Suppressor macrophage treated with lipopolysaccharide for 4 hours (primary cell): ENCODE data around the gene CSF1R.
"Not testable (repeated sequence)": the region's sequence is repeated elsewhere in the genome, so short reads cannot be mapped to it uniquely, and the experiment has no call there.

ENCODE experiments used
- DNase-seq: peaks from one replicate; pipeline ENCODE4 v3.0.0-alpha.2; 2020

CSF1R gene

DNA sequence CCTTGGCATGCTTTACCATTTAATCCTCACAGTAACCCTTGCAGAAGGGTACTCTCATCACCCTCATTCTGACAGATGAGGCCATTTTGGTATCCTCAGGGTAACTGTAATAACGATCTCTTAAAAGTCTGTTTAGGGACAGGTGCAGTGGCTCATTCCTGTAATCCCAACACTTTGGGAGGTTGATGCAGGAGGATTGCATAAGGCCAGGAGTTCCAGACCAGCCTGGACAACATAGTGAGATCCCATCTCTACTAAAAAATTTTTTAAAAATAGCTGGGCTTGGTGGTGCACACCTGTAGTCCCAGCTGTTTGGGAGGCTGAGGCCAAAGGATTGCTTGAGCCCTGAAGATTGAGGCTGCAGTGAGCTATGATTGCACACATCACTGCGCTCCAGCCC is 31.8 kb downstream of the CSF1R start:
- no peak for DNase-seq

- DNase-seq, result no peak
Observed at GRCh38 chr5:150053713-150054392, 32.5 kb downstream of the CSF1R start.

GRCh38 chr5:150052956-150053712 is 33.2 kb downstream of the CSF1R start:
- peak; percentile 86 for DNase-seq

DNA sequence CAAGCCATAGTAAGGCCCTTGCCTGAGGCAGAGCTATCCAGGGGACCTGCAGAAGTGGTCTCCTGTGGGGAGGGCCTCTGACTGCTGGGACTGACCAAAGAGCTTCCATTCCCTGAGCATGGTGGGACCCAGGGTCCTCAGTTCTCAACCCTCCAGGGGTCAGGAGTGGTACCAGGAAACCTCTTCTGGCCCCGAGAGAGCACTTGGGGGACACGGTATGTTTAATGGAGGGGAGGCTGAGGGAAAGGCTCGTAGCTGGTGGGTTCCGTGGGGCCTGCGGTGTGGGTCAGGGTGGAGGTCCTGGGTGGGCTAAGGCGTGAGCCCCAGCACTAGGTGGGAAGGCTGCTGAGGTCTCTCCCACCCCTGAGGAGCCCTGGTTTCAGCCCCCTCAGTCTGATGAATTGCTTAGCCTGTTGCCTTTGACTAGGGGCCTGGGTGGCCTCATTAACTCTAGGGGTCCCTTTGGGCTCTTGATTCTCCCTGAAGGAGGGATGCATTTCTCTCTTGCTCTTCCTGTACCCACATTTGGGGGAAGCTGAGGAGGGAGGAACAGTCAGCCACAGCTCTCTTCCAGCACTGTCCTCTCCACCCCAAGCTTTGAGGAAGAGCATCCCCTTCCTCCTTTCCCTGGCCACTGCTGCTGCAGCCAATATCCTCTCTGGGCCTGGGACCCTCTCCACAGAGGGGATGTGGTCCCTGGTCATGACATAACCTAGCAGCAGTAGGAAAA is 34.0 kb downstream of the CSF1R start:
- no peak for DNase-seq

GRCh38 chr5:150051657-150052195 is 34.6 kb downstream of the CSF1R start:
- no peak for DNase-seq

DNA sequence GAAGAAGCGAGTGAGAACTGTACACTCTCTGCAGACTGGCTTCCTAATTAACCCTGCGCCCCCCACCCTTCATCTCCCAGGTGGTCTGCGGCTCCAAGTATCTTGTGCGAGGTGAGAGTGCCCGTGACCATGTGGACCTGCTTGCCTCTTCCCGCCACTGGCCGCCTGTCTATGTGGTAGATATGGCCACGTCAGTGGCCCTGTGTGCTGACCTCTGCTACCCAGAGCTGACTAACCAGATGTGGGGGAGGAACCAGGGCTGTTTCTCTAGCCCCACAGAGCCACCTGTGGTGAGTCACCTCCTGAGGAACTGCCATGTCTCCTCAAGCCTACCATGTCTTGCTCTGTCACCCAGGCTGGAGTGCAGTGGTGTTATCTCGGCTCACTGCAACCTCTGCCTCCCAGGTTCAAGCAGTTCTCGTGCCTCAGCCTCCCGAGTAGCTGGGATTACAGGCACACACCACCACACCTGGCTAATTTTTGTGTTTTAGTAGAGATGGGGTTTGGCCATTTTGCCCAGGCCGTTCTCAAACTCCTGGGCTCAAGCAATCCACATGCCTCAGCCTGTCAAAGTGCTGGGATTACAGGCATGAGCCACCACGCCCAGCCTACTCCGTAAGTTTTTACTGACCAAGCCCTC is 36.1 kb downstream of the CSF1R start:
- DNase-seq, result peak; percentile 48

- DNase-seq, result no peak
Observed at GRCh38 chr5:150046031-150046430, 40.3 kb downstream of the CSF1R start.

GRCh38 chr5:150045549-150045948 is 40.8 kb downstream of the CSF1R start:
- DNase-seq, result no peak

DNA sequence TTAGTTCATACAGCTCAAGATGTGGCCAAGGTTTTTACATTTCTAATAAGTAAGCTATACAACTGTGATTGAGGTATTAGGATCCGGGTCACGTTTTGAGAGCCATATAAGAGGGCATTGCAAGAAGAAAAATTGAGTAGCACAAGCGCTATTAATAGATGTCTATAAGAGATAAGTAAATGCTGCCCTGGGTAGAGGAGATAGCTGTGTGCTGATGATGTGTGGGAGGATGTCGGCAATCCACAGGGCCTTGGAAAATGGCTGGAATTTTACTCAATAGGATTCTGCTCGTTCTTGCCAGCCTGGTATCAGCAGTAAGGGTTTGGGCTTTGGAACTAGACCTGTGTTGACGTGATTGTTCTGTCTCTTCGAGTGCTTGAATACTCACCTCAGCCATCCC is 41.6 kb downstream of the CSF1R start:
- DNase-seq, result no peak

GRCh38 chr5:150044329-150044681 is 42.0 kb downstream of the CSF1R start:
- DNase-seq, result no peak

DNA sequence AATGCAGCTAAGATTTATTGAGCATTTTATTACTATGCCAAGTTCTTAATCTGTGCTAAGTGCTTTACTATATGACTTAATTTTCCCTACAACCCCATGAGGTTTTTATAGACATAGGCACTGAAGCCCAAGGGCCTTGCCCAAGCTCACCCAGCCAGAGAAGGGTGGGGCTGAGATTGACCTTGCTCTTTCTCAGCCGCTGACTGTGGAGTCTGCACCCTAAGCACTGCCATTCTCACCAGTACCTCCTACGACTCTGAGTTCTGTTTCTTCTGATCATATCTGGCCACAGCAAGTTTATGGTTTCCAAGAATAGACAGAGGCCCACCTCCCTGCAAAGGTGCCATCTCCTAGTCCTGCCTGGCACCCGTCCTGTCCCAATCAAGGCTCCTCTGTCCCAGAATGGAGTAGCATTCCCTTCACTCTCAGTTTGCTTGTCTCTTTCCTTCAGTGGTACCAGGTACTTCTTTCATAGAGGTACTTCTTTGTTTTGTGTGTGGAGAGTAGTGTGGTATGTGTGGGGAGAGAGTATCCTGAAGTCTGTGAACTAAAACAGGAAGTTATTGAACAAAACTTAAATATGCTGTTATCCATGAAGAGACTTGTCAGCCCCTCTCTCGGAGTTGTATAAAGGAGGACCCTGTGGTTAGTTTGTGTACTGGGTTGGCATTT is 42.6 kb downstream of the CSF1R start:
- no peak for DNase-seq

GRCh38 chr5:150042459-150042858 is 43.9 kb downstream of the CSF1R start:
- no peak for DNase-seq

DNA sequence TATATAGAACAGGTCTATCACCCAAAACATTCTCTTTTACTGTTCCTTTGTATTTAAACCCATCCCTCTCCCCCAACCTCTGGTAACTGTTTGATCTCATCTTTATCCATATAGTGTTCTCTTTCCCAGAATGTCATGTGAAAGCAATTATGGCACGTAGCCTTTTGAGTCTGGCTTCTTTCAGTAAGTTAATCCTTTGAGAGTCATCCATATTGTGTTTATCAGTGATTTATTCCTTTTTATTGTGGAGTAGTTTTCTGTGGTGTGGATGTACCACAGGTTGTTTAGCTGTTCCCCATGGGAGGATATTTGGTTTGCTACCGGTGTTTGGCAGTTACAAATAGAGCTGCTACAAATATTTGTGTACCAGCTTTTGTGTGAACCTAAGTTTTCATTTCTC is 47.8 kb downstream of the CSF1R start:
- no peak for DNase-seq

GRCh38 chr5:150036513-150036912 is 49.8 kb downstream of the CSF1R start:
- DNase-seq, result no peak

GRCh38 chr5:150035139-150035895 is 51.0 kb downstream of the CSF1R start:
- DNase-seq, result no peak

DNA sequence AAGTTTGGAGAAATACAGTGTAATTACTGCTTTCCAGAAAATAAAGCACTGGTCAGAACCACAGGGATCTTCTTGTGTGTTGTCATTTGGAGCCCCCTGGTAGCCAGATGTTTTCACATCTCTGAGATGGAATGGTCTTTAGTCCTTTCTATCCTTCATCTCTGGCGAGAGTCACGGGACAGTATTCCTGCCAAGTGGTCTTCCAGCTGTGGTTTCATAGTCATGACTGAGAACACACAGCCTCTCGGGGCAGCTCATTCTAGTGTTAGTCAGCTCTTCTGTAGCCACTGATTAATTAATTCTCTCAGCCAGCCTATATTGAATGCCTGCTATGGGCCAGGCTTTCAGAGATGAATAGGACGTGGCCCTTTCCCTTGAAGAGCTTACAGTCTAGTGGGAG is 51.7 kb downstream of the CSF1R start:
- DNase-seq, result no peak

GRCh38 chr5:150033334-150033733 is 53.0 kb downstream of the CSF1R start:
- no peak for DNase-seq

DNA sequence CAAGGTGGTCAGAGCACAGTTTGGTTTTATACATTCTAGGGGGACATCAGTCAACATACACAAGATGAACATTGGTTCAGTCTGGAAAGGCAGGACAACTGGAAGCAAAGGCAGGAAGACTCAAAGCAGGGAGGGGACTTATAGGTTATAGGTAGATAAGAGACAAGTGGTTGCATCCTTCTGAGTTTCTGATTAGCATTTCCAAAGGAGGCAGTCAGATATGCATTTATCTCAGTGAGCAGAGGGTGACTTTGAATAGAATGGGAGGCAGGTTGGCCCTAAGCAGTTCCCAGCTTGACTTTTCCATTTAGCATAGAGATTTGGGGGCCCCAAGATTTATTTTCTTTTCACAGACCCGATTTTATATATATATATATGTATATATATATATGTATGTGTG is 58.3 kb downstream of the CSF1R start:
- not testable (repeated sequence) for DNase-seq

GRCh38 chr5:150026682-150027172 is 59.6 kb downstream of the CSF1R start:
- no peak for DNase-seq

DNA sequence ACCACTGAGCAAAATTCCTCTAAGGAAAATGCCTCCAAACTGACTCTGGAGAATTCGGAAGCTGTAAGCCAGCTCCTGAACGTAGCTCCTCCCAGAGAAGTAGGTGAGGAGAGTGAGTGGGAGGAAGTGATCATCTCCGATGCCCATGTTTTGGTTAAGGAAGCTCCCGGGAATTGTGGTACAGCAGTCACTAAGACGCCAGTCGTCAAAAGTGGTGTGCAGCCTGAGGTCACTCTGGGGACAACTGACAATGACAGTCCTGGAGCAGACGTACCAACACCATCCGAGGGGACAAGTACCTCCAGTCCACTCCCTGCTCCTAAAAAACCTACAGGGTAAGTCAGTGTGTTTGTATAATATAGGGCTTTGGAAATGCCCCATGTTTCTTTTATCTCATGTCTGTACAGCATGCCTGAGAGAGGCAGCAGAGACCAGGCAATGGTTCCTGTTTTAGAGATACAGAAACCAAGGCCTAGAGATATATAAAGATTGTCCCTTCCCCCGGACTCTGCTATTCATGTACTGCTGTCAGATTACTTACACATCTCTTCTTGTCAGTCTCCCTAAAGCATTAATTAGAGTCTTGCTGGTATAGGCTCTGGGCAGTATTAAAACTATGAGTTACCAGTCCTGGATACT is 61.9 kb downstream of the CSF1R start:
- DNase-seq, result no peak

DNA sequence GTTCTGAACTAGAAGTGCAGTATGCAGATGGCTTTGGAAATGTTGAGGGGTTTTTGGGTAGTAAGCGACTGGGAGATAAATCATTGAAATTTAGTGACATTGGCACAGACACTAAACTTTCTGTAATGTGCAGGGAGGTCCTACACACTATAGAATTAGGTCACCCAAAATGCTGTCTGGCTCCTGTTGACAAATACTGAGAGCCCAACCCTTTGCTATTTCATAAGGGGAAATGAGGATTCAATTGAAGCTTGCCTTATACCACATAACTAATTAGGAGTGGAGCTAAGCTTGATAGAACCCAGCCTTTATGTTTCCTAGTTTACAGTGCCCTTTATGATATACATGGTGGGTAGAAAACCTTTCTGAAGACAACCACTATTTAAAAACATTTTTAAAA is 63.2 kb downstream of the CSF1R start:
- peak; percentile 14 for DNase-seq
